K562 (cell line): ENCODE data around the gene MPPED1. TPM values are rescaled to one million over a fixed set of nuclear protein-coding genes. Genes with fewer than 3 reads are reported as not detected.

Source experiments
- ATAC-seq: fragments of 200-7000 bp; cut with Tn5 transposase; 3 replicates; pipeline ENCODE4 v1.9.1; 2020; ENCODE audit warnings: moderate library complexity
- BruUV-seq: library from RNA; stranded (reverse); fragments of 400-500 nt; replicated peaks from 2 replicates; lab custom pipeline; 2021; lab: Mats Ljungman, UMichigan
- CTCF ChIA-PET: fragments of 300-600 bp; formaldehyde crosslinking; extraction: SDS; loops from one replicate; lab custom pipeline; 2021; ENCODE audit warnings: low intra/inter-chr PET ratio; lab: Yijun Ruan, JAX
- POLR2A ChIA-PET: fragments of 300-600, 350-650 bp; sonication (Branson Sonifier 250); formaldehyde crosslinking; extraction: SDS; loops from one replicate; lab custom pipeline; 2021; ENCODE audit warnings: antibody characterized with exemption, inconsistent platforms; lab: Yijun Ruan, JAX
- DNase-seq, 4 experiments: peaks; one replicate each; pipeline versions ENCODE4 v3.0.0 to v3.0.0-alpha.2; 2011 to 2018; ENCODE audit warnings: low spot score in 3 of 4, mixed read lengths in 3 of 4; ENCODE audit errors: extremely low read depth in 1 of 4
- FAIRE-seq: peaks from 2 replicates; lab custom pipeline; 2011; peaks lifted over from hg19 to GRCh38; lab: Jason Lieb, UNC
- H2AFZ ChIP-seq: 2 replicates; pipeline ENCODE4 v1.6.0; 2011; ENCODE audit warnings: low read depth, low read length, control low read depth, inconsistent platforms
- H3K27ac ChIP-seq: fragments of 200-600 bp; 3 replicates; pipeline ENCODE4 v1.8.0; 2011; ENCODE audit warnings: low read depth, mild to moderate bottlenecking, control low read depth, inconsistent platforms, low read length, moderate library complexity, mixed read lengths; ENCODE audit errors: extremely low read depth
- H3K27me3 ChIP-seq, 2 experiments: fragments of 300-600 bp in 1 of 2; 2 replicates in 1 of 2; 3 replicates in 1 of 2; pipeline versions ENCODE4 v1.6.0 to v1.8.0; 2011; ENCODE audit warnings: inconsistent platforms in 2 of 2, low read length in 2 of 2, mild to moderate bottlenecking in 1 of 2, mixed read lengths in 1 of 2, moderate library complexity in 1 of 2; ENCODE audit not compliant: control insufficient read depth in 2 of 2, insufficient read depth in 2 of 2
- H3K36me3 ChIP-seq: fragments of 300-600 bp; 3 replicates; pipeline ENCODE4 v1.8.0; 2011; ENCODE audit warnings: mild to moderate bottlenecking, low read length, inconsistent platforms; ENCODE audit not compliant: control insufficient read depth, insufficient read depth
- H3K4me1 ChIP-seq, 2 experiments: fragments of 200-600 bp in 1 of 2; replicated peaks in 1 of 2; 2 replicates in 1 of 2; 3 replicates in 1 of 2; pipeline versions ENCODE4 v1.5.1 to v1.8.0; 2011; ENCODE audit warnings: inconsistent platforms in 2 of 2, low read length in 2 of 2, mild to moderate bottlenecking in 1 of 2, mixed read lengths in 1 of 2, moderate library complexity in 1 of 2; ENCODE audit not compliant: control insufficient read depth in 2 of 2, insufficient read depth in 2 of 2
- H3K4me2 ChIP-seq: 2 replicates; pipeline ENCODE4 v1.6.1; 2011; ENCODE audit warnings: low read length, control low read depth, inconsistent platforms, mixed read lengths; ENCODE audit not compliant: insufficient read depth
- H3K4me3 ChIP-seq: fragments of 200-600 bp; sonication (generic), shearing (Covaris generic); 2 replicates; pipeline ENCODE4 v1.5.1; 2016; ENCODE audit warnings: control low read depth, inconsistent platforms
- H3K79me2 ChIP-seq: fragments of 200-600 bp; 3 replicates; pipeline ENCODE4 v1.8.0; 2011; ENCODE audit warnings: low read length, inconsistent platforms; ENCODE audit not compliant: control insufficient read depth, insufficient read depth
- H3K9ac ChIP-seq, 2 experiments: 2 replicates each; pipeline versions ENCODE4 v1.6.0 to v1.6.1; 2011; ENCODE audit warnings: low read depth in 2 of 2, low read length in 2 of 2, control low read depth in 1 of 2, inconsistent platforms in 1 of 2, mild to moderate bottlenecking in 1 of 2, mixed read lengths in 1 of 2; ENCODE audit not compliant: insufficient read depth in 1 of 2
- H3K9me1 ChIP-seq: one replicate; pipeline ENCODE4 v1.6.0; 2011; ENCODE audit warnings: inconsistent platforms, mild to moderate bottlenecking, low read length, moderate library complexity; ENCODE audit not compliant: control insufficient read depth, insufficient read depth
- H3K9me3 ChIP-seq: replicated peaks from 2 replicates; pipeline ENCODE4 v1.5.1; 2011; ENCODE audit warnings: low read depth, low read length, inconsistent platforms; ENCODE audit not compliant: control insufficient read depth, insufficient read depth
- H4K20me1 ChIP-seq: replicated peaks from 2 replicates; pipeline ENCODE4 v1.6.1; 2011; ENCODE audit warnings: low read length, inconsistent platforms, mixed read lengths; ENCODE audit not compliant: control insufficient read depth, insufficient read depth
- HSF4 ChIP-seq: fragments of 250-450 bp; sonication (Bioruptor Pico); IDR thresholded peaks from 2 replicates; pipeline ENCODE4 v2.1.2; 2022; ENCODE audit warnings: mild to moderate bottlenecking, moderate library complexity, borderline replicate concordance
- NCOA4 ChIP-seq: fragments of 450-650 bp; IDR thresholded peaks from 2 replicates; pipeline ENCODE4 v1.6.1; 2018; ENCODE audit warnings: mild to moderate bottlenecking; ENCODE audit not compliant: partially characterized antibody
- SREBF1 ChIP-seq: fragments of 150-350 bp; IDR thresholded peaks from 2 replicates; pipeline ENCODE4 v1.6.1; 2014; ENCODE audit warnings: antibody characterized with exemption, low read depth, low read length, borderline replicate concordance
- TCFL5 ChIP-seq: fragments of 250-450 bp; sonication (Bioruptor Pico); conservative IDR thresholded peaks from 2 replicates; pipeline ENCODE4 v1.6.1; 2021; ENCODE audit warnings: mild to moderate bottlenecking, moderate library complexity, matching md5 sums
- ZC3H4 ChIP-seq: sonication (generic); formaldehyde crosslinking; IDR thresholded peaks from 2 replicates; pipeline ENCODE4 v1.9.0; 2021; ENCODE audit warnings: missing genetic modification reagents, borderline replicate concordance
- ZNF507 ChIP-seq: conservative IDR thresholded peaks from 2 replicates; pipeline ENCODE4 v1.6.1; 2017; ENCODE audit warnings: missing genetic modification characterization, missing compliant biosample characterization
- ZSCAN32 ChIP-seq: fragments of 450-650 bp; formaldehyde crosslinking; IDR thresholded peaks from 2 replicates; pipeline ENCODE4 v1.4.0; 2020; ENCODE audit warnings: mild to moderate bottlenecking, moderate library complexity
- WGBS: fragments of 100-300 bp; shearing (Covaris generic); methylation state at CpG from one replicate; pipeline ENCODE4 v1.1.6; 2016; ENCODE audit warnings: low coverage, mixed read lengths; ENCODE audit not compliant: insufficient coverage; ENCODE audit errors: missing lambda C conversion rate; 5-methylcytosine and 5-hydroxymethylcytosine counted together
- in situ Hi-C: fragments of 300-500 bp; cut with MboI; formaldehyde crosslinking; loops from 4 replicates; pipeline ENCODE4 v1.15.0; 2018; ENCODE audit warnings: inconsistent platforms, mixed read lengths
- intact Hi-C: fragments of 100-400 bp; cut with micrococcal nuclease; formaldehyde crosslinking; loops from 2 replicates; pipeline ENCODE4 v1.14.2; 2022
- polyA plus RNA-seq, 8 experiments: library from polyadenylated mRNA; depleted of rRNA in 4 of 8; stranded (reverse) in 5 of 8; unstranded in 3 of 8; fragments of >200 nt; fragmentation: Nextera tagmentation in 2 of 8; fragmentation: Illumina TruSeq in 1 of 8; extraction: Ambion mirVana in 2 of 8; extraction: Trizol in 1 of 8; gene quantifications; 2 replicates each; pipeline versions ENCODE4 v1.2.1 to v1.2.3, GENCODE V29; 2011 to 2014; ENCODE audit warnings: inconsistent platforms in 1 of 8, missing spikeins in 1 of 8
- total RNA-seq, 7 experiments: library from RNA; depleted of rRNA in 6 of 7; stranded (reverse); fragments of >200 nt in 6 of 7; fragmentation: Illumina TruSeq in 2 of 7; extraction: Trizol in 2 of 7; gene quantifications; 2 replicates each; pipeline versions ENCODE4 v1.2.1 to v1.2.3, GENCODE V29; 2011 to 2021; ENCODE audit warnings: low replicate concordance in 1 of 7
- TF ChIP-seq, protein P1 (sequence below): fragments of 450-650 bp; IDR thresholded peaks from 2 replicates; pipeline ENCODE4 v1.6.1; 2016; ENCODE audit warnings: mild to moderate bottlenecking, moderate library complexity
- TF ChIP-seq, protein P2 (sequence below): fragments of 450-650 bp; IDR thresholded peaks from 2 replicates; pipeline ENCODE4 v1.7.0; 2016; ENCODE audit warnings: borderline replicate concordance

The MPPED1 gene
- total and polyA plus RNA-seq, 9 of the 15 experiments (the other 6 are each of a cell fraction or from before 2014, with no cell fraction given): not detected

DNA sequence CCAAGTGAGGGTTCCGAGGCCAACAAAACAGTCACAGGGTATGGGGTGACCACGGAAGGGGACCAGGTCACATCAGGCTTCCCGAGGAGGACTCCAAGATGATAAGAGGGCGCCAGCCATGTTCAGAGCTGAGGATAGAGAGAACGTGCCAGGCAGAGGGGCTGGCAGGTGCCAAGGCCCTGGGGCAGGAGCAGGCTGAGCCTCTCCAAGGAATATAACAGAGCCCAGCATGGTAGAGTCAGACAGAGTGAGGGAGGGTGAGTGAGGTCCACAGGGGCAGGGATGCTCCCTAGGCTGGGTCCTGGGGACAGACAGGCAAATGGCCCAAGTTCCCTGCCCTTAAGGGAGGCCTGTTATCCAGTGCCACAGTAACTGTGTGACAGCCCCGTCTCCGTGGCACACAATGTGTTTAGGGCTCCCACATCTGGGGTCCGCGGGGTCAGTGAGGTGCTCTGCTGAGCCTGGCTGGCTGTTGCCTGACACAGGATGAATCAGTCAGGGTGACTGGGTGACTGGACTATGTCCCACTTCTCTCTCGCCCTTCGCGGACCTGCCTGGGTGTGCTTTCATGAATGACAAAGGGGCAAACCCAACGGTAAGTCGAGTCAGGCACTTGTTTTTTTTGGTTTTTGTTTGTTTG lies 105.3 kb downstream of the MPPED1 start:
- Histone ChIP-seq H3K4me2 (no peak overlapping the region), H3K9ac (no peak overlapping the region), H3K36me3 (no peaks in the 10 kb centered on the region), H3K4me1 (no peaks in the 10 kb centered on the region), H2AFZ (no peak overlapping the region), H3K9me3 (no peaks in the 10 kb centered on the region), H3K4me3 (no peak overlapping the region), H4K20me1 (no peaks in the 10 kb centered on the region), H3K27me3 (no peaks in the 10 kb centered on the region; a peak in 1 of 5 replicates), H3K79me2 (no peaks in the 10 kb centered on the region), H3K9me1 (no peaks in the 10 kb centered on the region), H3K27ac (no peak overlapping the region)
- ChIA-PET POLR2A (no interaction called here), CTCF (no interaction called here)
- no peak for DNase-seq
- no TSS peak for BruUV-seq
- WGBS: 2% methylated on average over 13 of the region's 14 CpGs
- in situ Hi-C loops: no loop called here
- no peak for ATAC-seq
- FAIRE-seq: no peak
- intact Hi-C loops: no loop called here
- TF ChIP-seq, protein P1, sequence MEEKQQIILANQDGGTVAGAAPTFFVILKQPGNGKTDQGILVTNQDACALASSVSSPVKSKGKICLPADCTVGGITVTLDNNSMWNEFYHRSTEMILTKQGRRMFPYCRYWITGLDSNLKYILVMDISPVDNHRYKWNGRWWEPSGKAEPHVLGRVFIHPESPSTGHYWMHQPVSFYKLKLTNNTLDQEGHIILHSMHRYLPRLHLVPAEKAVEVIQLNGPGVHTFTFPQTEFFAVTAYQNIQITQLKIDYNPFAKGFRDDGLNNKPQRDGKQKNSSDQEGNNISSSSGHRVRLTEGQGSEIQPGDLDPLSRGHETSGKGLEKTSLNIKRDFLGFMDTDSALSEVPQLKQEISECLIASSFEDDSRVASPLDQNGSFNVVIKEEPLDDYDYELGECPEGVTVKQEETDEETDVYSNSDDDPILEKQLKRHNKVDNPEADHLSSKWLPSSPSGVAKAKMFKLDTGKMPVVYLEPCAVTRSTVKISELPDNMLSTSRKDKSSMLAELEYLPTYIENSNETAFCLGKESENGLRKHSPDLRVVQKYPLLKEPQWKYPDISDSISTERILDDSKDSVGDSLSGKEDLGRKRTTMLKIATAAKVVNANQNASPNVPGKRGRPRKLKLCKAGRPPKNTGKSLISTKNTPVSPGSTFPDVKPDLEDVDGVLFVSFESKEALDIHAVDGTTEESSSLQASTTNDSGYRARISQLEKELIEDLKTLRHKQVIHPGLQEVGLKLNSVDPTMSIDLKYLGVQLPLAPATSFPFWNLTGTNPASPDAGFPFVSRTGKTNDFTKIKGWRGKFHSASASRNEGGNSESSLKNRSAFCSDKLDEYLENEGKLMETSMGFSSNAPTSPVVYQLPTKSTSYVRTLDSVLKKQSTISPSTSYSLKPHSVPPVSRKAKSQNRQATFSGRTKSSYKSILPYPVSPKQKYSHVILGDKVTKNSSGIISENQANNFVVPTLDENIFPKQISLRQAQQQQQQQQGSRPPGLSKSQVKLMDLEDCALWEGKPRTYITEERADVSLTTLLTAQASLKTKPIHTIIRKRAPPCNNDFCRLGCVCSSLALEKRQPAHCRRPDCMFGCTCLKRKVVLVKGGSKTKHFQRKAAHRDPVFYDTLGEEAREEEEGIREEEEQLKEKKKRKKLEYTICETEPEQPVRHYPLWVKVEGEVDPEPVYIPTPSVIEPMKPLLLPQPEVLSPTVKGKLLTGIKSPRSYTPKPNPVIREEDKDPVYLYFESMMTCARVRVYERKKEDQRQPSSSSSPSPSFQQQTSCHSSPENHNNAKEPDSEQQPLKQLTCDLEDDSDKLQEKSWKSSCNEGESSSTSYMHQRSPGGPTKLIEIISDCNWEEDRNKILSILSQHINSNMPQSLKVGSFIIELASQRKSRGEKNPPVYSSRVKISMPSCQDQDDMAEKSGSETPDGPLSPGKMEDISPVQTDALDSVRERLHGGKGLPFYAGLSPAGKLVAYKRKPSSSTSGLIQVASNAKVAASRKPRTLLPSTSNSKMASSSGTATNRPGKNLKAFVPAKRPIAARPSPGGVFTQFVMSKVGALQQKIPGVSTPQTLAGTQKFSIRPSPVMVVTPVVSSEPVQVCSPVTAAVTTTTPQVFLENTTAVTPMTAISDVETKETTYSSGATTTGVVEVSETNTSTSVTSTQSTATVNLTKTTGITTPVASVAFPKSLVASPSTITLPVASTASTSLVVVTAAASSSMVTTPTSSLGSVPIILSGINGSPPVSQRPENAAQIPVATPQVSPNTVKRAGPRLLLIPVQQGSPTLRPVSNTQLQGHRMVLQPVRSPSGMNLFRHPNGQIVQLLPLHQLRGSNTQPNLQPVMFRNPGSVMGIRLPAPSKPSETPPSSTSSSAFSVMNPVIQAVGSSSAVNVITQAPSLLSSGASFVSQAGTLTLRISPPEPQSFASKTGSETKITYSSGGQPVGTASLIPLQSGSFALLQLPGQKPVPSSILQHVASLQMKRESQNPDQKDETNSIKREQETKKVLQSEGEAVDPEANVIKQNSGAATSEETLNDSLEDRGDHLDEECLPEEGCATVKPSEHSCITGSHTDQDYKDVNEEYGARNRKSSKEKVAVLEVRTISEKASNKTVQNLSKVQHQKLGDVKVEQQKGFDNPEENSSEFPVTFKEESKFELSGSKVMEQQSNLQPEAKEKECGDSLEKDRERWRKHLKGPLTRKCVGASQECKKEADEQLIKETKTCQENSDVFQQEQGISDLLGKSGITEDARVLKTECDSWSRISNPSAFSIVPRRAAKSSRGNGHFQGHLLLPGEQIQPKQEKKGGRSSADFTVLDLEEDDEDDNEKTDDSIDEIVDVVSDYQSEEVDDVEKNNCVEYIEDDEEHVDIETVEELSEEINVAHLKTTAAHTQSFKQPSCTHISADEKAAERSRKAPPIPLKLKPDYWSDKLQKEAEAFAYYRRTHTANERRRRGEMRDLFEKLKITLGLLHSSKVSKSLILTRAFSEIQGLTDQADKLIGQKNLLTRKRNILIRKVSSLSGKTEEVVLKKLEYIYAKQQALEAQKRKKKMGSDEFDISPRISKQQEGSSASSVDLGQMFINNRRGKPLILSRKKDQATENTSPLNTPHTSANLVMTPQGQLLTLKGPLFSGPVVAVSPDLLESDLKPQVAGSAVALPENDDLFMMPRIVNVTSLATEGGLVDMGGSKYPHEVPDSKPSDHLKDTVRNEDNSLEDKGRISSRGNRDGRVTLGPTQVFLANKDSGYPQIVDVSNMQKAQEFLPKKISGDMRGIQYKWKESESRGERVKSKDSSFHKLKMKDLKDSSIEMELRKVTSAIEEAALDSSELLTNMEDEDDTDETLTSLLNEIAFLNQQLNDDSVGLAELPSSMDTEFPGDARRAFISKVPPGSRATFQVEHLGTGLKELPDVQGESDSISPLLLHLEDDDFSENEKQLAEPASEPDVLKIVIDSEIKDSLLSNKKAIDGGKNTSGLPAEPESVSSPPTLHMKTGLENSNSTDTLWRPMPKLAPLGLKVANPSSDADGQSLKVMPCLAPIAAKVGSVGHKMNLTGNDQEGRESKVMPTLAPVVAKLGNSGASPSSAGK: no peak
- no peak for TF ChIP-seq NCOA4
- TF ChIP-seq SREBF1: no peak
- TF ChIP-seq TCFL5: no peak
- no peak for TF ChIP-seq ZC3H4 (CRISPR knock-in tag)
- no peak for TF ChIP-seq HSF4 (CRISPR knock-in tag)
- TF ChIP-seq, protein P2, sequence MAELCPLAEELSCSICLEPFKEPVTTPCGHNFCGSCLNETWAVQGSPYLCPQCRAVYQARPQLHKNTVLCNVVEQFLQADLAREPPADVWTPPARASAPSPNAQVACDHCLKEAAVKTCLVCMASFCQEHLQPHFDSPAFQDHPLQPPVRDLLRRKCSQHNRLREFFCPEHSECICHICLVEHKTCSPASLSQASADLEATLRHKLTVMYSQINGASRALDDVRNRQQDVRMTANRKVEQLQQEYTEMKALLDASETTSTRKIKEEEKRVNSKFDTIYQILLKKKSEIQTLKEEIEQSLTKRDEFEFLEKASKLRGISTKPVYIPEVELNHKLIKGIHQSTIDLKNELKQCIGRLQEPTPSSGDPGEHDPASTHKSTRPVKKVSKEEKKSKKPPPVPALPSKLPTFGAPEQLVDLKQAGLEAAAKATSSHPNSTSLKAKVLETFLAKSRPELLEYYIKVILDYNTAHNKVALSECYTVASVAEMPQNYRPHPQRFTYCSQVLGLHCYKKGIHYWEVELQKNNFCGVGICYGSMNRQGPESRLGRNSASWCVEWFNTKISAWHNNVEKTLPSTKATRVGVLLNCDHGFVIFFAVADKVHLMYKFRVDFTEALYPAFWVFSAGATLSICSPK: no peak
- no peak for TF ChIP-seq ZSCAN32 (CRISPR knock-in tag)
- TF ChIP-seq ZNF507 (tag): no peak
